Endothelial cell of umbilical vein (primary cell): Measurements from ENCODE around the gene CRAT. TPM values are rescaled to one million over a fixed set of nuclear protein-coding genes. Genes with fewer than 3 reads are reported as not detected.

ENCODE experiments used
- BruUV-seq: library from RNA; stranded (reverse); fragments of 400-500 nt; replicated peaks from 2 replicates; lab custom pipeline; 2021; lab: Mats Ljungman, UMichigan
- CTCF ChIA-PET: fragments of 300-600, 350-600 bp; sonication (Branson Sonifier 250); formaldehyde crosslinking; loops from one replicate; lab custom pipeline; 2021; ENCODE audit warnings: antibody characterized with exemption, inconsistent platforms; lab: Charles Lee
- POLR2A ChIA-PET: fragments of 300-600, 350-600 bp; sonication (Branson Sonifier 250); formaldehyde crosslinking; loops from one replicate; lab custom pipeline; 2021; ENCODE audit warnings: antibody characterized with exemption, inconsistent platforms; lab: Charles Lee
- DNase-seq: peaks from one replicate; pipeline ENCODE4 v3.0.0-alpha.2; 2011; ENCODE audit warnings: low read depth, low spot score
- FAIRE-seq: peaks from 2 replicates; lab custom pipeline; 2011; peaks lifted over from hg19 to GRCh38; lab: Jason Lieb, UNC
- H2AFZ ChIP-seq: 2 replicates; pipeline ENCODE4 v1.6.0; 2012; ENCODE audit warnings: low read depth, low read length, control low read depth, inconsistent platforms
- H3K27ac ChIP-seq: 2 replicates; pipeline ENCODE4 v1.5.1; 2011; ENCODE audit warnings: low read depth, mild to moderate bottlenecking, control low read depth, low read length, moderate library complexity; ENCODE audit not compliant: insufficient read depth
- H3K27me3 ChIP-seq, 2 experiments: 2 replicates each; pipeline versions ENCODE4 v1.6.0 to v1.6.1; 2011; ENCODE audit warnings: low read length in 2 of 2, mixed read lengths in 1 of 2; ENCODE audit not compliant: control insufficient read depth in 2 of 2, insufficient read depth in 2 of 2
- H3K36me3 ChIP-seq, 2 experiments: 2 replicates in 1 of 2; 3 replicates in 1 of 2; pipeline ENCODE4 v1.5.1; 2011; ENCODE audit warnings: low read length in 2 of 2, mild to moderate bottlenecking in 1 of 2, moderate library complexity in 1 of 2; ENCODE audit not compliant: control insufficient read depth in 2 of 2, insufficient read depth in 2 of 2; ENCODE audit errors: extremely low read depth in 1 of 2
- H3K4me1 ChIP-seq: 3 replicates; pipeline ENCODE4 v1.5.1; 2011; ENCODE audit warnings: mild to moderate bottlenecking, low read length; ENCODE audit not compliant: control insufficient read depth, insufficient read depth; ENCODE audit errors: extremely low read depth
- H3K4me2 ChIP-seq: 2 replicates; pipeline ENCODE4 v1.6.1; 2011; ENCODE audit warnings: low read length, control low read depth, mixed read lengths; ENCODE audit not compliant: insufficient read depth
- H3K4me3 ChIP-seq, 3 experiments: fragments of 200-600 bp in 1 of 3; sonication (generic), shearing (Covaris generic) in 1 of 3; replicated peaks in 1 of 3; 2 replicates each; pipeline ENCODE4 v1.5.1; 2011 to 2016; ENCODE audit warnings: control low read depth in 3 of 3, low read length in 3 of 3, mild to moderate bottlenecking in 2 of 3, inconsistent platforms in 1 of 3, low read depth in 1 of 3, moderate library complexity in 1 of 3; ENCODE audit not compliant: insufficient read depth in 1 of 3
- H3K79me2 ChIP-seq: 2 replicates; pipeline ENCODE4 v1.6.0; 2012; ENCODE audit warnings: low read length, inconsistent platforms; ENCODE audit not compliant: control insufficient read depth, insufficient read depth
- H3K9ac ChIP-seq: replicated peaks from 2 replicates; pipeline ENCODE3; 2011; ENCODE audit warnings: low read length, control low read depth; ENCODE audit not compliant: insufficient read depth; ENCODE audit errors: extremely low read depth
- H3K9me1 ChIP-seq: replicated peaks from 3 replicates; pipeline ENCODE4 v1.6.0; 2011; ENCODE audit warnings: mild to moderate bottlenecking, low read length; ENCODE audit not compliant: control insufficient read depth, insufficient read depth; ENCODE audit errors: extremely low read depth
- H3K9me3 ChIP-seq: replicated peaks from 2 replicates; pipeline ENCODE4 v1.5.1; 2012; ENCODE audit warnings: low read length, inconsistent platforms; ENCODE audit not compliant: control insufficient read depth, insufficient read depth
- H4K20me1 ChIP-seq: replicated peaks from 2 replicates; pipeline ENCODE3; 2011; ENCODE audit warnings: mild to moderate bottlenecking, low read length; ENCODE audit not compliant: control insufficient read depth, insufficient read depth; ENCODE audit errors: extremely low read depth
- CTCF ChIP-seq, 2 donors: IDR thresholded peaks; 1 replicate in 1 of 2; 2 replicates in 1 of 2; pipeline ENCODE4 v1.5.1; 2011; ENCODE audit warnings: low read length in 2 of 2, mild to moderate bottlenecking in 2 of 2, moderate library complexity in 2 of 2, control low read depth in 1 of 2, inconsistent platforms in 1 of 2, low read depth in 1 of 2; ENCODE audit not compliant: insufficient read depth in 1 of 2; ENCODE audit errors: extremely low read depth in 1 of 2
- FOS ChIP-seq: IDR thresholded peaks from 2 replicates; pipeline ENCODE4 v1.6.1; 2011; ENCODE audit warnings: mild to moderate bottlenecking, low read length, moderate library complexity, borderline replicate concordance; ENCODE audit not compliant: insufficient read depth
- MAX ChIP-seq: IDR thresholded peaks from 2 replicates; pipeline ENCODE4 v1.6.1; 2011; ENCODE audit not compliant: insufficient read depth, insufficient read length
- dilution Hi-C: fragments of 300-500 bp; cut with MboI; formaldehyde crosslinking; loops from one replicate; pipeline ENCODE4 v1.15.0; 2019; ENCODE audit warnings: low sequenced_read_pairs; ENCODE audit not compliant: extremely low pct_ligation_motif_present
- intact Hi-C: fragments of 100-400 bp; cut with micrococcal nuclease; formaldehyde crosslinking; loops from one replicate; pipeline ENCODE4 v1.10.0; 2022
- polyA plus RNA-seq, 4 experiments: library from polyadenylated mRNA; depleted of rRNA in 3 of 4; stranded (reverse) in 3 of 4; unstranded in 1 of 4; fragments of >200 nt; gene quantifications; 2 replicates each; pipeline versions ENCODE4 v1.2.1 to v1.2.3, GENCODE V29; 2011 to 2012; ENCODE audit warnings: missing spikeins in 1 of 4
- total RNA-seq: library from RNA; stranded (reverse); gene quantifications from 2 replicates; pipeline ENCODE4 v1.2.3, GENCODE V29; 2021

CRAT gene
- total and polyA plus RNA-seq, 2 donors (not counting 3 experiments of a cell fraction or from before 2014, with no cell fraction given) = 34.2 to 55.3 TPM

- TF ChIP-seq FOS (no peak), MAX (no peak)
- H3K27ac ChIP-seq = no peak overlapping the region
- H3K4me1 ChIP-seq = peaks cover 10% of the 10 kb centered on the region
Measured at GRCh38 chr9:129108805-129109536, 1.6 kb downstream of the CRAT start.

GRCh38 chr9:129108083-129108804 lies 2.3 kb downstream of the CRAT start:
- Histone ChIP-seq H3K4me2 (no peak overlapping the region), H3K9me1 (no peaks in the 10 kb centered on the region), H3K9ac (no peak overlapping the region), H3K4me3 (no peak overlapping the region), H3K79me2 (peaks cover 15% of the 10 kb centered on the region), H2AFZ (no peak overlapping the region), H3K27me3 (no peaks in the 10 kb centered on the region), H3K9me3 (no peaks in the 10 kb centered on the region), H3K4me1 (peaks cover 10% of the 10 kb centered on the region), H3K36me3 (peaks cover 3% of the 10 kb centered on the region in 2 experiments), H4K20me1 (no peaks in the 10 kb centered on the region), H3K27ac (no peak overlapping the region)
- ChIA-PET CTCF (no interaction called here), POLR2A (no interaction called here)
- DNase-seq (no peak), FAIRE-seq (no peak)
- no TSS peak for BruUV-seq
- TF ChIP-seq MAX (no peak), FOS (no peak), CTCF (IDR thresholded peaks at IDR 0.05; ENCODE audit: extremely low read depth in 1 of 2, insufficient read depth in 1 of 2, low read depth in 1 of 2, low read length in 2 of 2) (no peak)
- intact Hi-C loops = no loop called here
- dilution Hi-C loops = no loop called here

More at GRCh38 chr9:129108805-129109536, 1.6 kb downstream of the CRAT start:
- Histone ChIP-seq H3K9me1 (no peaks in the 10 kb centered on the region), H2AFZ (no peak overlapping the region), H3K27me3 (no peaks in the 10 kb centered on the region), H4K20me1 (no peaks in the 10 kb centered on the region), H3K4me2 (no peak overlapping the region), H3K9ac (no peak overlapping the region), H3K9me3 (no peaks in the 10 kb centered on the region), H3K36me3 (peaks cover 3% of the 10 kb centered on the region in 2 experiments), H3K79me2 (peaks cover 21% of the 10 kb centered on the region), H3K4me3 (no peak overlapping the region)
- dilution Hi-C loops (no loop called here), intact Hi-C loops (no loop called here)
- FAIRE-seq = no peak
- POLR2A ChIA-PET = no interaction called here
- TSS peak; percentile 34 for BruUV-seq
- CTCF ChIA-PET = interaction anchor here (1.1 kb wide), 1 partner anchor 516 kb away, joined by 5 read pairs; no protein-coding TSS in a partner anchor
- DNase-seq = no peak
